Tibial artery (tissue), 4 donors: ENCODE data around the gene TARS3.

ENCODE experiments used
- DNase-seq, 2 donors: peaks; one replicate each; pipeline ENCODE4 v3.0.0-alpha.2; 2019
- H3K27ac ChIP-seq, 2 donors: fragments of 200-600 bp; sonication (generic) in 1 of 2; 1 replicate in 1 of 2; 2 replicates in 1 of 2; pipeline ENCODE4 v1.5.1; 2018 to 2019; ENCODE audit warnings: mild to moderate bottlenecking in 1 of 2
- H3K27me3 ChIP-seq, 2 donors: fragments of 200-600 bp; sonication (generic) in 1 of 2; one replicate each; pipeline versions ENCODE4 v1.5.1 to v1.6.0; 2016 to 2019
- H3K36me3 ChIP-seq, 3 donors: fragments of 200-600 bp; sonication (generic) in 2 of 3; one replicate each; pipeline ENCODE4 v1.5.1; 2016 to 2019; ENCODE audit warnings: mild to moderate bottlenecking in 2 of 3
- H3K4me1 ChIP-seq, 4 donors: fragments of 200-600 bp; sonication (generic) in 2 of 4; 1 replicate in 3 of 4; 2 replicates in 1 of 4; pipeline ENCODE4 v1.5.1; 2016 to 2019
- H3K4me3 ChIP-seq, 2 donors: fragments of 200-600 bp; sonication (generic) in 1 of 2; 1 replicate in 1 of 2; 2 replicates in 1 of 2; pipeline ENCODE4 v1.5.1; 2018 to 2019; ENCODE audit warnings: mild to moderate bottlenecking in 2 of 2
- H3K9me3 ChIP-seq, 3 donors: fragments of 200-600 bp; sonication (generic) in 1 of 3; one replicate each; pipeline ENCODE4 v1.5.1; 2016 to 2019
- intact Hi-C: fragments of 100-400 bp; cut with DNase I; formaldehyde crosslinking; loops from one replicate; pipeline ENCODE4 v1.15.0; 2023; ENCODE audit warnings: low total_unique reads
- TF ChIP-seq, protein P1 (sequence below), 2 experiments: fragments of 200-600 bp in 1 of 2; fragments of 450-650 bp in 1 of 2; IDR thresholded peaks; one replicate each; pipeline ENCODE4 v1.5.1; 2017 to 2019; ENCODE audit warnings: antibody characterized with exemption in 2 of 2, mild to moderate bottlenecking in 1 of 2, moderate library complexity in 1 of 2

Gene TARS3

DNA sequence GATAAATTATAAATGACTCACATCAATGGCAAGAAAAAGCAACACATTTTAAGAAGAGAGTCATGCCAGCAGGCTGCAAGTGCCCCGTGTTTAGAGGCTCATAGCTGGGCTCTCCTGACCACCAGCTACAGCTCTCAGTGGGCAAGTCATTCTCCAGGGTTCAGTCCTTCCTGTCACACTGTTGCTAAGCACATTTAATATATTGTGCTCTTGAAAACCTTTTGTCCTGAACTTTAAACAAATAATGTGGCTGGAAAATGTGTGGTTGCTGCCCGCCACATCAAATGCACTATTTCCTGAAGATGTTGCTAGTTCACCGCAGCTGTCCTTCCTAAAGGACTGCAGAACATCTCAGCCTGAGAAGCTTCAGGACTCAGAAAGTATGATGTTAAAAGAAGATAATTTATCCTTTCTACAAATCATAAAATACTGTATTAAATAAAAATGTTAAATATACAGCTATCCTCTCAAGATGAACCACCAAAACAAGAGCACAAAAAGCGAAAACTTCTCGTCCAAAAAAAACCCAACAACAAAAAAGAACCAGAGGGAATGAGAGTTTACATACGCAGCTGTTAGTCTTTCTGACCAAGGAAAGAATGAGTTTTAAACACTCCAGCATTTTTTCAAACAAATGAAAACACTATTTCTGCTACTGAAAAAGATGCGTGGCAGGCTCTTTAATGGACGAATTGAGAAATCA lies 951 bp downstream of the TARS3 start:
- Histone ChIP-seq H3K4me3 (peak overlapping the region; percentile 90 to 92), H3K27me3 (no peaks in the 10 kb centered on the region), H3K9me3 (no peaks in the 10 kb centered on the region), H3K36me3 (peaks cover 27 to 39% (median 38%) of the 10 kb centered on the region in 3 donors), H3K4me1 (peaks cover 0 to 14% (median 7%) of the 10 kb centered on the region in 4 donors), H3K27ac (peak overlapping the region; percentile 97 to 98)
- TF ChIP-seq, protein P1, sequence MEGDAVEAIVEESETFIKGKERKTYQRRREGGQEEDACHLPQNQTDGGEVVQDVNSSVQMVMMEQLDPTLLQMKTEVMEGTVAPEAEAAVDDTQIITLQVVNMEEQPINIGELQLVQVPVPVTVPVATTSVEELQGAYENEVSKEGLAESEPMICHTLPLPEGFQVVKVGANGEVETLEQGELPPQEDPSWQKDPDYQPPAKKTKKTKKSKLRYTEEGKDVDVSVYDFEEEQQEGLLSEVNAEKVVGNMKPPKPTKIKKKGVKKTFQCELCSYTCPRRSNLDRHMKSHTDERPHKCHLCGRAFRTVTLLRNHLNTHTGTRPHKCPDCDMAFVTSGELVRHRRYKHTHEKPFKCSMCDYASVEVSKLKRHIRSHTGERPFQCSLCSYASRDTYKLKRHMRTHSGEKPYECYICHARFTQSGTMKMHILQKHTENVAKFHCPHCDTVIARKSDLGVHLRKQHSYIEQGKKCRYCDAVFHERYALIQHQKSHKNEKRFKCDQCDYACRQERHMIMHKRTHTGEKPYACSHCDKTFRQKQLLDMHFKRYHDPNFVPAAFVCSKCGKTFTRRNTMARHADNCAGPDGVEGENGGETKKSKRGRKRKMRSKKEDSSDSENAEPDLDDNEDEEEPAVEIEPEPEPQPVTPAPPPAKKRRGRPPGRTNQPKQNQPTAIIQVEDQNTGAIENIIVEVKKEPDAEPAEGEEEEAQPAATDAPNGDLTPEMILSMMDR (IDR thresholded peaks at IDR 0.05): no peak
- intact Hi-C loops: no loop called here
- DNase-seq: no peak

DNA sequence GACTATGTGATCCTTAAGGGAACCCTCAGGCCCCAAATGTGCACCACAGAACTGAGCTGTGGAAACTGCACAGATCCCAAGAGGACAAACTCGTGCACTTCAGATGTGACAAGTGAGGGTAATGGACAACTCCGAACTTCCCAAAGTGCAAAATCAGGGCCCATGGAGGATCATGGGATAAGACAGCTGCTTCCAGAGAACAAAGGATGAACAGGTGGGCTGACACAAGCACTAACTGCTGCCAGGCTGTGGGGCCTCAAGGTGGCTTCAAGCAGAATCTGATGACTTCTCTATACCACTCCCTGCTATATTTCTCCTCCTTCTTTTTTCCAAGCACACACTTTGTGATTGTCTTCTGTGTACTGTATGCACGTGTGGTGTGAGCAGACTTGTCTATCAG lies 5.4 kb downstream of the TARS3 start:
- TF ChIP-seq, protein P1 (IDR thresholded peaks at IDR 0.05): no peak
- Histone ChIP-seq H3K9me3 (no peaks in the 10 kb centered on the region), H3K27ac (no peak overlapping the region), H3K4me3 (no peak overlapping the region), H3K27me3 (no peaks in the 10 kb centered on the region), H3K36me3 (peaks cover 35 to 63% (median 62%) of the 10 kb centered on the region in 3 donors), H3K4me1 (peaks cover 0 to 9% (median 7%) of the 10 kb centered on the region in 4 donors)
- intact Hi-C loops: no loop called here
- DNase-seq: no peak

DNA sequence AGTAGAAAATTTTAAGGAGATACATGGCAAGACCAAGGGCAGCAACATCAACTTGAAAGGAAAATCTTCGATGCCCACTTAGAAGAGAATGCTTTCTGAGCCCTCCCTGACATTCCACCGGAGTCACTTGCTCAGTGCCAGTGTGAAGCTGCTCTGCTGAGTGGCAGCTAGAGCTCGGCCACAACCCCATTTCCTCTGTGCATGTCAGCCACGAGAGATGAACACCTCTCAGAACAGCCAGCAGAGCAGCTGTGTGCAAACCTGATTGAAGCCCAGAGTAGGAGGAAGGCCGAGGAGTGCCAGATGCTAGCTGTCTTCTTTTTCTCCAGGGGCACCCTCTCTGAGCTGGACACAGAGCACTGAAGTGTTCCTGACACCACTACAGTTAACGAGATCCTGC lies 12.2 kb downstream of the TARS3 start:
- intact Hi-C loops: no loop called here
- Histone ChIP-seq H3K27ac (no peak overlapping the region), H3K9me3 (no peaks in the 10 kb centered on the region), H3K4me1 (no peaks in the 10 kb centered on the region), H3K4me3 (no peak overlapping the region), H3K27me3 (no peaks in the 10 kb centered on the region), H3K36me3 (peaks cover 54 to 79% (median 75%) of the 10 kb centered on the region in 3 donors)
- TF ChIP-seq, protein P1 (IDR thresholded peaks at IDR 0.05): no peak
- no peak for DNase-seq

DNA sequence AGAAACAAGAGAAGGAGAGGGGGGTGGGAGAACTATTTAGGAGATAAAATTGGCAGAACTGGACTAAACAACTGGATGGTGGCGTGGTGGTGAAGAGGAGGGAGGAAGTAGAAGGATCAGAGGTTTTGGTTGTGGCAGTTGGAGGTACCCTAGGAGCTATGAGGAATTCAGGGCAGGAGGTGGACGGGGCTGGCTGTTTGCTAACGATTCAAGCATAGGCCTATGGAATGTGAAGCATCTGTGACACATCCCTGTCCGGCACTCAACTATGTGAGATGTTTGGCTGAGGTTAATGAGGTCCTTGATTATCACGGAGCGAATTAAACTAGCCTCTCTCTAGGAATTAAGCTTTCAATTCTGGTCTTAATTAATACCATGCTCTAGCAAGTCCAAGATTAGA lies 13.5 kb downstream of the TARS3 start:
- Histone ChIP-seq H3K27ac (no peak overlapping the region), H3K36me3 (peaks cover 65 to 83% (median 80%) of the 10 kb centered on the region in 3 donors), H3K4me3 (no peak overlapping the region), H3K27me3 (no peaks in the 10 kb centered on the region), H3K9me3 (no peaks in the 10 kb centered on the region), H3K4me1 (no peaks in the 10 kb centered on the region)
- TF ChIP-seq, protein P1 (IDR thresholded peaks at IDR 0.05): no peak
- intact Hi-C loops: no loop called here
- no peak for DNase-seq

DNA sequence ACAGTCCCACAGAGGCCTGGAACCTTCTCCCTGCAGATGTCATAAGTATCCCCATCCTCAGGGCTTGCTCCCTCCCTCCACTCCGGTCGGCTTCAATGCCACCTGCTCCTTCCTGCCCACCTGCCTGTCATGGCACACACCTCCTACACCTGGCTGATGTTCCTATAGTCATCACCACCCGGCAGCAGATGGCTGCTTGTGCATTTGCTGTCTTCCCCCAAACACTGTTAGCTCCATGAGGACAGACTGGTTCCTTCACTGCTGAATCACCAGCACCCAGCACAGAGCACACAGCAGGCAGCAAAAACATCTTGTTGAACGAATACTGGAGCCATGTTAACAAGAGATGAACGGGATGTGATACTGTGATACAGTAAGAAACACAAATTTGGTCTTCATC lies 14.8 kb downstream of the TARS3 start:
- TF ChIP-seq, protein P1 (IDR thresholded peaks at IDR 0.05): no peak
- intact Hi-C loops: no loop called here
- H3K36me3 ChIP-seq: peaks cover 77 to 93% (median 91%) of the 10 kb centered on the region in 3 donors
- DNase-seq: no peak
- H3K9me3 ChIP-seq: no peaks in the 10 kb centered on the region
- H3K27ac ChIP-seq: no peak overlapping the region
- H3K4me1 ChIP-seq: no peaks in the 10 kb centered on the region
- H3K4me3 ChIP-seq: no peak overlapping the region
- no peaks in the 10 kb centered on the region for H3K27me3 ChIP-seq
